GM21737 (cell line): Measurements from ENCODE around the gene KAT6B.
"Not testable (repeated sequence)": the region's sequence is repeated elsewhere in the genome, so short reads cannot be mapped to it uniquely, and the experiment has no call there.

Experiments used
- ATAC-seq: cut with Tn5 transposase; IDR thresholded peaks from one replicate; pipeline ENCODE4 v1.9.1; 2021; ENCODE audit warnings: mild to moderate bottlenecking, moderate library complexity; ENCODE audit not compliant: unreplicated experiment

Gene KAT6B

GRCh38 chr10:74826142-74827044, at the start of gene KAT6B:
KAT6B (plus strand) TSS chr10:74826600; CDS start chr10:74842858, 16,258 bp downstream.
- ATAC-seq = peak; percentile 81

- no peak for ATAC-seq
Measured at GRCh38 chr10:74778436-74779094, 47.8 kb upstream of the KAT6B start.

GRCh38 chr10:74781870-74782269, 44.5 kb upstream of the KAT6B start:
- not testable (repeated sequence) for ATAC-seq

- no peak for ATAC-seq
Measured at GRCh38 chr10:74784462-74784861, 41.9 kb upstream of the KAT6B start.

- ATAC-seq = no peak
Measured at GRCh38 chr10:74786126-74786525, 40.3 kb upstream of the KAT6B start.

- ATAC-seq = no peak
Measured at GRCh38 chr10:74787457-74787856, 38.9 kb upstream of the KAT6B start.

GRCh38 chr10:74791979-74792378, 34.4 kb upstream of the KAT6B start:
- not testable (repeated sequence) for ATAC-seq

GRCh38 chr10:74792726-74793125, 33.7 kb upstream of the KAT6B start:
- ATAC-seq = no peak

- not testable (repeated sequence) for ATAC-seq
Measured at GRCh38 chr10:74793240-74793639, 33.2 kb upstream of the KAT6B start.

GRCh38 chr10:74794531-74794930, 31.9 kb upstream of the KAT6B start:
- no peak for ATAC-seq

GRCh38 chr10:74797550-74797949, 28.9 kb upstream of the KAT6B start:
- ATAC-seq = no peak

GRCh38 chr10:74799721-74800221, 26.6 kb upstream of the KAT6B start:
- no peak for ATAC-seq

- ATAC-seq = no peak
Measured at GRCh38 chr10:74801447-74801846, 25.0 kb upstream of the KAT6B start.

GRCh38 chr10:74808501-74808900, 17.9 kb upstream of the KAT6B start:
- no peak for ATAC-seq

- no peak for ATAC-seq
Measured at GRCh38 chr10:74810087-74810486, 16.3 kb upstream of the KAT6B start.

- ATAC-seq = no peak
Measured at GRCh38 chr10:74813381-74814259, 12.8 kb upstream of the KAT6B start.

GRCh38 chr10:74814797-74815196, 11.6 kb upstream of the KAT6B start:
- ATAC-seq = no peak

- ATAC-seq = no peak
Measured at GRCh38 chr10:74816824-74817498, 9.4 kb upstream of the KAT6B start.

- no peak for ATAC-seq
Measured at GRCh38 chr10:74821501-74821900, 4.9 kb upstream of the KAT6B start.

- no peak for ATAC-seq
Measured at GRCh38 chr10:74822101-74822500, 4.3 kb upstream of the KAT6B start.
